ENCODE measurements around the gene TMEM179. TPM values are rescaled to one million over a fixed set of nuclear protein-coding genes. Genes with fewer than 3 reads are reported as not detected.

The TMEM179 gene
- total RNA-seq, 6 donors from 2014 or later = not detected

DNA sequence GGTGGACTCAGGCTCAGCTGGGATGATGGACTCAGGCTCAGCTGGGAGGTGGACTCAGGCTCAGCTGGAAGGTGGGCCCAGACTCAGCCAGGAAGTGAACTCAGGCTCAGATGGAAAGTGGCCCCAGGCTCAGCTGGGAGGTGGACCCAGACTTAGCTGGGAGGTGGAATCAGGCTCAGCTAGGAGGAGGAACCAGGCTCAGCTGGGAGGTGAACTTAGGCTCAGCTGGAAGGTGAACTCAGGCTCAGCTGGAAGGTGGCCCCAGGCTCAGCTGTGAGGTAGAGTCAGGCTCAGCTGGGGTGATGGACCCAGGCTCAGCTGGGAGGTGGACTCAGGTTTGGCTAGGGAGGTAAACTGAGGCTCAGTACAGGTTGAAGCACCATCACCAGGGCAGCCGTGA is 46.8 kb downstream of the TMEM179 start:
- Histone ChIP-seq H3K27me3 (no peaks in the 10 kb centered on the region), H3K27ac (no peak overlapping the region), H3K4me1 (no peaks in the 10 kb centered on the region), H3K36me3 (no peaks in the 10 kb centered on the region), H3K4me3 (no peak overlapping the region), H3K9me3 (no peaks in the 10 kb centered on the region)
- ATAC-seq (ENCODE audit: low FRiP score in 2 of 2) (no peak), DNase-seq (no peak)
- TF ChIP-seq, protein P1, sequence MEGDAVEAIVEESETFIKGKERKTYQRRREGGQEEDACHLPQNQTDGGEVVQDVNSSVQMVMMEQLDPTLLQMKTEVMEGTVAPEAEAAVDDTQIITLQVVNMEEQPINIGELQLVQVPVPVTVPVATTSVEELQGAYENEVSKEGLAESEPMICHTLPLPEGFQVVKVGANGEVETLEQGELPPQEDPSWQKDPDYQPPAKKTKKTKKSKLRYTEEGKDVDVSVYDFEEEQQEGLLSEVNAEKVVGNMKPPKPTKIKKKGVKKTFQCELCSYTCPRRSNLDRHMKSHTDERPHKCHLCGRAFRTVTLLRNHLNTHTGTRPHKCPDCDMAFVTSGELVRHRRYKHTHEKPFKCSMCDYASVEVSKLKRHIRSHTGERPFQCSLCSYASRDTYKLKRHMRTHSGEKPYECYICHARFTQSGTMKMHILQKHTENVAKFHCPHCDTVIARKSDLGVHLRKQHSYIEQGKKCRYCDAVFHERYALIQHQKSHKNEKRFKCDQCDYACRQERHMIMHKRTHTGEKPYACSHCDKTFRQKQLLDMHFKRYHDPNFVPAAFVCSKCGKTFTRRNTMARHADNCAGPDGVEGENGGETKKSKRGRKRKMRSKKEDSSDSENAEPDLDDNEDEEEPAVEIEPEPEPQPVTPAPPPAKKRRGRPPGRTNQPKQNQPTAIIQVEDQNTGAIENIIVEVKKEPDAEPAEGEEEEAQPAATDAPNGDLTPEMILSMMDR (IDR thresholded peaks at IDR 0.05) = no peak
- TF ChIP-seq POLR2A (IDR thresholded peaks at IDR 0.05) (no peak), EP300 (IDR thresholded peaks at IDR 0.05) (no peak), POLR2AphosphoS5 (IDR thresholded peaks at IDR 0.05) (no peak)
- WGBS, 2 donors = 88 to 100% methylated on average over 1 of the region's 1 CpG

DNA sequence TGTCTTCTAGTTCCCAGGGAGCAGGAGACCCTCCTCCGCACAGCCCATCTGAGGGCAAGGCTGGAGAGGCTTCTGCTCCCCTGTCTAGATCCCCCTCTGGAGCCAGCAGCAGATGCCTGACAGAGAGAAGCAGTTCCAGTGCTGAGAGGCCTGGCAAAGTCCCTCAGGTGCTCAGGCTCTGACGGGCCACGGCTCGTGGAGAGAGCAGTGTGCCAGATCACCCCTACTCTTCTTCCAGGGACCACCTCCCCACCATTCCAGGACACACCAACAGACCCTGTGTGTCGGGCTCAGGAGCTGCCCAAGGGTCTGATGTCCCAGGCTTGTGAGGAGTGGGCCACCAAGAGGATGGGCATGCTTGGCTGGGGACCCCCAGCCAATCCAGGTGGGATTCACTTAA is 47.5 kb downstream of the TMEM179 start:
- Histone ChIP-seq H3K4me1 (no peaks in the 10 kb centered on the region), H3K27me3 (no peaks in the 10 kb centered on the region), H3K27ac (no peak overlapping the region), H3K4me3 (no peak overlapping the region), H3K36me3 (no peaks in the 10 kb centered on the region), H3K9me3 (no peaks in the 10 kb centered on the region)
- WGBS, 2 donors = 81 to 87% methylated on average over 3 to 5 of the region's 5 CpGs
- TF ChIP-seq POLR2AphosphoS5 (IDR thresholded peaks at IDR 0.05) = no peak
- TF ChIP-seq, protein P1 (IDR thresholded peaks at IDR 0.05) = no peak
- no peak for TF ChIP-seq EP300 (IDR thresholded peaks at IDR 0.05)
- no peak for TF ChIP-seq POLR2A (IDR thresholded peaks at IDR 0.05)
- DNase-seq = peak in 1 of 2 donors; percentile 39
- no peak for ATAC-seq (ENCODE audit: low FRiP score in 2 of 2)

DNA sequence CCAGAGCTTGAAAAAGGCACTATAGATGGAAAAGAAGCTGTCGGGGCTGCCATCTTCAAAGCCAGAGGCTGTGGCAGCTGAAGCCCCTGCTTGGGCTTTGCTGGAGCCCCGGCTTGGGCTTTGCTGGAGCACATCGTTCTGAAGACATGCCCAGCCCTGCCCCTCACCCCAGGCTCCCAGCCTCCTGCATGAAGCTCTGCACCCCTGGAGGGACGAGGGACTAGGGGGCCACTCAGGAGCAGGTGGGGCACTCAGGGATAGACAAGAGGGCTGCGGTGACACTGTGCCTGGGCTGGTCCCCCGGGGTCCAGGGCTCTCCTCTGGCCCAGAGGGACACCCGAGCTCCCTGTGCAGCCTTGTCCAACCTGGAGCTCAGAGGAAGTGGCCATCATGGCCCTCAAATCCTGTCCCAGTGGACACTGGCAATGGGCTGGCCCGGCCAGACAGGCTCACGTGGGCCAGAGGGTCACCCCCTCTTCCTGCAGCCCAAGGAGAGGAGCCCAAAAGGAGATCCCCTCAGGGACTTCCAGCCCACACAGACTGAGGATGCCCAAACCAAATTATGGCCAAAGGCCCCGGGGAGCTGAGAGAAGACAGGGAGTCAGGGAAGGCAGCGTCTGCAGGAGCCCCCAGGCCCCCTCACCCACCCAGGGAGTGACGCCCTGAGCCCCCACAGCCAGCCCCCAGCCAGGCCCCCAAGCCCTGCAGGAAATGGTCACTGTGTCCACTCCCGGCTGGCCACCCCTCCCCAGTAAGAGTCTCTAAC is 48.1 kb downstream of the TMEM179 start:
- no peak overlapping the region for H3K4me3 ChIP-seq
- H3K9me3 ChIP-seq = no peaks in the 10 kb centered on the region
- H3K27me3 ChIP-seq = no peaks in the 10 kb centered on the region
- no peak for ATAC-seq (ENCODE audit: low FRiP score in 2 of 2)
- WGBS, 2 donors = 76% methylated on average over 6 to 8 of the region's 13 CpGs
- no peaks in the 10 kb centered on the region for H3K36me3 ChIP-seq
- no peak overlapping the region for H3K27ac ChIP-seq
- DNase-seq = peak in 1 of 2 donors; percentile 51
- no peaks in the 10 kb centered on the region for H3K4me1 ChIP-seq
- TF ChIP-seq EP300 (IDR thresholded peaks at IDR 0.05) (no peak), POLR2A (IDR thresholded peaks at IDR 0.05) (no peak), POLR2AphosphoS5 (IDR thresholded peaks at IDR 0.05) (no peak)
- TF ChIP-seq, protein P1 (IDR thresholded peaks at IDR 0.05) = no peak

DNA sequence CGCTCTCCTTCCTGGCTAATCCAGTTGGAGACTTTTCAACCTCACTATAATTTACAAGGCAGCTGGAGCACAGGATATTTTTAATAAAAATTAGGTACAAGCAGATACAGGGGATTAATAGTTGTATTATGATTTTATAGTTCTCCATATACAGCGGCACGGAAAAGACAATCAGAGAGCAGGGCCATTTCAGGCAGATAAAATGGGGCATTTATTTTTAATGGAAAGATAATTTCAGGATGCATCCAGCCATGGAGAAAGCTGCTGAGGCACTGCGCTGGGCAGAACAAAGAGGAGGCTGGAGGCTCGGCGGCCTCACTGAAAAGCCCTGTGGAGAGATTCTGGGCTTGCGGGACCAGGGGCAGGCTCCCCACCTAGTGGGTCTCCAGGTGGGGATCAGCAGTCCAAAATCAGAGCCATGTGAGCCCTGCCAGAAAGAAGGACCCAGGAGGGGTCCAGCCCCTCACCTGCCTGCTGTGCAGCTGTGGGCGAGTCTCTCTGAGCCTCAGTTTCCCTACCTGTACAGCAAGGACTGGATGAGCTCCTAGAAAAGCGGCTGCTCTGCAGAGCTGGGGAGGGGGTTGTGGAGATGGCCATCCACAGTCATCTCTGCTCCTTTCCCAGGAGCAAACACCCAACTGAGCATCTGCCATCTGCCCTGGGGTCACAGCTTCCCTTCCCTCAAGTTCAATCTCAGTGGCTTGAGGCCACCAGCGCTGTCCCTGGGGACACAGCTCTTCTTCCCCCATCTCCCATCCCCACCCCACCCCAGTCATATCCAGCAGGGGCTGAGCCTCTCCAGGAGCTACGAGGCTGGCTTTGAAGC is 48.9 kb downstream of the TMEM179 start:
- H3K4me1 ChIP-seq = no peaks in the 10 kb centered on the region
- no peak overlapping the region for H3K27ac ChIP-seq
- H3K4me3 ChIP-seq = no peak overlapping the region
- no peaks in the 10 kb centered on the region for H3K36me3 ChIP-seq
- peak in 1 of 2 donors; percentile 10 for DNase-seq
- TF ChIP-seq POLR2AphosphoS5 (IDR thresholded peaks at IDR 0.05) (no peak), POLR2A (IDR thresholded peaks at IDR 0.05) (no peak), EP300 (IDR thresholded peaks at IDR 0.05) (no peak)
- TF ChIP-seq, protein P1 (IDR thresholded peaks at IDR 0.05) = no peak
- no peaks in the 10 kb centered on the region for H3K27me3 ChIP-seq
- no peaks in the 10 kb centered on the region for H3K9me3 ChIP-seq
- ATAC-seq (ENCODE audit: low FRiP score in 2 of 2) = no peak
- 90 to 91% methylated on average over 9 to 11 of the region's 11 CpGs for WGBS, 2 donors

Data from upper lobe of left lung (tissue), 6 donors.